Activated CD8-positive, alpha-beta memory T cell treated with anti-CD3 and anti-CD28 coated beads for 48 hours (primary cell): ENCODE results near the gene SAMD14.

ENCODE experiments used
- DNase-seq, 3 experiments: peaks; one replicate each; pipeline ENCODE4 v3.0.0-alpha.2; 2020; ENCODE audit warnings: low read depth in 2 of 3, low spot score in 2 of 3

The SAMD14 gene

GRCh38 chr17:50133769-50134099 lies 3.8 kb upstream of the SAMD14 start:
- DNase-seq, result no peak

- no peak for DNase-seq
Observed at GRCh38 chr17:50133028-50133768, 3.2 kb upstream of the SAMD14 start.

GRCh38 chr17:50132104-50132794 lies 2.3 kb upstream of the SAMD14 start:
- DNase-seq, result no peak

GRCh38 chr17:50130559-50131305 lies 772 bp upstream of the SAMD14 start:
- DNase-seq, result no peak

- DNase-seq, result no peak
Observed at GRCh38 chr17:50129353-50129727, 620 bp downstream of the SAMD14 start.

GRCh38 chr17:50128441-50129352 lies 1.3 kb downstream of the SAMD14 start:
- no peak for DNase-seq

GRCh38 chr17:50127697-50128361 lies 2.1 kb downstream of the SAMD14 start:
- DNase-seq, result no peak

- DNase-seq, result no peak
Observed at GRCh38 chr17:50125420-50125997, 4.5 kb downstream of the SAMD14 start.

GRCh38 chr17:50123649-50124349 lies 6.2 kb downstream of the SAMD14 start:
- DNase-seq, result no peak

- no peak for DNase-seq
Observed at GRCh38 chr17:50122945-50123344, 7.0 kb downstream of the SAMD14 start.

- no peak for DNase-seq
Observed at GRCh38 chr17:50120475-50121253, 9.3 kb downstream of the SAMD14 start.

GRCh38 chr17:50118828-50119218 lies 11.1 kb downstream of the SAMD14 start:
- DNase-seq, result no peak

GRCh38 chr17:50118076-50118827 lies 11.7 kb downstream of the SAMD14 start:
- DNase-seq, result no peak

GRCh38 chr17:50117202-50118051 lies 12.5 kb downstream of the SAMD14 start:
- peak in 1 of 3 experiments; percentile 38 for DNase-seq

- DNase-seq, result no peak
Observed at GRCh38 chr17:50115756-50116155, 14.2 kb downstream of the SAMD14 start.

GRCh38 chr17:50114849-50115357 lies 15.1 kb downstream of the SAMD14 start:
- no peak for DNase-seq

- DNase-seq, result no peak
Observed at GRCh38 chr17:50114401-50114800, 15.6 kb downstream of the SAMD14 start.
